ENCODE data around the gene U2AF1L4. TPM values are rescaled to one million over a fixed set of nuclear protein-coding genes. Genes with fewer than 3 reads are reported as not detected.

Gene U2AF1L4
- total RNA-seq, 2 experiments from 2014 or later = 16.1 to 35.2 TPM

- Histone ChIP-seq H3K27ac (ENCODE audit: low read depth, low read length, poor library complexity, severe bottlenecking) (peak within 1 kb of the TSS; percentile 37), H3K4me3 (ENCODE audit: low read depth, low read length, poor library complexity, severe bottlenecking) (peak within 1 kb of the TSS; percentile 78), H3K9me3 (ENCODE audit: low read length) (no peaks in the 10 kb centered on the region), H3K79me2 (ENCODE audit: insufficient read depth, low read depth, low read length) (peaks cover 14% of the 10 kb centered on the region; the same call in 1 of the 2 replicates), H2AFZ (ENCODE audit: low read length) (peak within 1 kb of the TSS; percentile 83; the same call in 1 of the 2 replicates), H3K4me2 (ENCODE audit: low read length) (peak within 1 kb of the TSS; percentile 86), H4K20me1 (ENCODE audit: insufficient read depth, low read length) (no peaks in the 10 kb centered on the region), H3K4me1 (ENCODE audit: insufficient read depth, low read length, poor library complexity, severe bottlenecking) (peaks cover 36% of the 10 kb centered on the region), H3K36me3 (ENCODE audit: insufficient read depth, low read length) (no peaks in the 10 kb centered on the region; the same call in 1 of the 2 replicates), H3K9me2 (ENCODE audit: insufficient read depth, low read length) (no peaks in the 10 kb centered on the region)
- ChIA-PET CTCF (ENCODE audit: unreplicated experiment) (interaction anchor here (0.5 kb wide), 1 partner anchor 482 kb away, joined by 8 read pairs; no protein-coding TSS in a partner anchor), POLR2A (interaction anchor here (0.6 to 1.6 kb wide), 7 partner anchors 23 to 305 kb away, joined by 3 to 6 read pairs (median 4); partner anchors contain the start of genes ALKBH6 and COX6B1)
- TF ChIP-seq, protein P1, sequence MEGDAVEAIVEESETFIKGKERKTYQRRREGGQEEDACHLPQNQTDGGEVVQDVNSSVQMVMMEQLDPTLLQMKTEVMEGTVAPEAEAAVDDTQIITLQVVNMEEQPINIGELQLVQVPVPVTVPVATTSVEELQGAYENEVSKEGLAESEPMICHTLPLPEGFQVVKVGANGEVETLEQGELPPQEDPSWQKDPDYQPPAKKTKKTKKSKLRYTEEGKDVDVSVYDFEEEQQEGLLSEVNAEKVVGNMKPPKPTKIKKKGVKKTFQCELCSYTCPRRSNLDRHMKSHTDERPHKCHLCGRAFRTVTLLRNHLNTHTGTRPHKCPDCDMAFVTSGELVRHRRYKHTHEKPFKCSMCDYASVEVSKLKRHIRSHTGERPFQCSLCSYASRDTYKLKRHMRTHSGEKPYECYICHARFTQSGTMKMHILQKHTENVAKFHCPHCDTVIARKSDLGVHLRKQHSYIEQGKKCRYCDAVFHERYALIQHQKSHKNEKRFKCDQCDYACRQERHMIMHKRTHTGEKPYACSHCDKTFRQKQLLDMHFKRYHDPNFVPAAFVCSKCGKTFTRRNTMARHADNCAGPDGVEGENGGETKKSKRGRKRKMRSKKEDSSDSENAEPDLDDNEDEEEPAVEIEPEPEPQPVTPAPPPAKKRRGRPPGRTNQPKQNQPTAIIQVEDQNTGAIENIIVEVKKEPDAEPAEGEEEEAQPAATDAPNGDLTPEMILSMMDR (conservative IDR thresholded peaks at IDR 0.05; ENCODE audit: low read length) = no peak
- TF ChIP-seq EZH2phosphoT487 (IDR thresholded peaks at IDR 0.05; ENCODE audit: borderline replicate concordance, low read depth, low read length) = no peak
- intact Hi-C loops (cut with micrococcal nuclease; ENCODE audit: unreplicated experiment) = loop anchor here (1.0 to 10.0 kb wide), 3 partner anchors 9 to 1314 kb away; partner anchors contain the start of genes ARHGAP33 and HSPB6
- peak; percentile 99 for DNase-seq (ENCODE audit: low spot score)
- BruUV-seq (replicated peaks) = no TSS peak
These were observed 3.1 kb upstream of the U2AF1L4 start, which contains the start of gene LIN37 for GRCh38 chr19:35748106-35749020. LIN37 (plus strand) TSS chr19:35748576; CDS start chr19:35748725, 149 bp downstream.

DNA sequence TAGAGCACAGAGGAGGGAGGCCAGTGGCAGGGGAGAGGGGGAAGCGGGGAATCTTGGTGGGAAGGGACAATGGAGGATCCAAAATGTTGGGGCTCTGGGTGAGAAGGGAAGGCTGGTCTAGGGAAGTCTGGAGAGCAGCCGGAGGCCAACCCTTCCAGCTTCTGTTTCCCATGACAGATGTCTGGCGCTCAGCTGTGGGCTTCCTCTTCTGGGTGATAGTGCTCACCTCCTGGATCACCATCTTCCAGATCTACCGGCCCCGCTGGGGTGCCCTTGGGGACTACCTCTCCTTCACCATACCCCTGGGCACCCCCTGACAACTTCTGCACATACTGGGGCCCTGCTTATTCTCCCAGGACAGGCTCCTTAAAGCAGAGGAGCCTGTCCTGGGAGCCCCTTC lies 1.3 kb upstream of the U2AF1L4 start:
- Histone ChIP-seq H3K9me2 (ENCODE audit: insufficient read depth, low read length) (no peaks in the 10 kb centered on the region), H3K4me1 (ENCODE audit: insufficient read depth, low read length, poor library complexity, severe bottlenecking) (peaks cover 52% of the 10 kb centered on the region), H3K36me3 (ENCODE audit: insufficient read depth, low read length) (no peaks in the 10 kb centered on the region; the same call in 1 of the 2 replicates), H3K4me2 (ENCODE audit: low read length) (peak overlapping the region; percentile 86), H3K9me3 (ENCODE audit: low read length) (no peaks in the 10 kb centered on the region), H4K20me1 (ENCODE audit: insufficient read depth, low read length) (no peaks in the 10 kb centered on the region), H2AFZ (ENCODE audit: low read length) (no peak overlapping the region), H3K4me3 (ENCODE audit: low read depth, low read length, poor library complexity, severe bottlenecking) (peak overlapping the region; percentile 78), H3K27ac (ENCODE audit: low read depth, low read length, poor library complexity, severe bottlenecking) (peak overlapping the region; percentile 86), H3K79me2 (ENCODE audit: insufficient read depth, low read depth, low read length) (peaks cover 14% of the 10 kb centered on the region; the same call in 1 of the 2 replicates)
- DNase-seq (ENCODE audit: low spot score) = no peak
- BruUV-seq (replicated peaks) = no TSS peak
- intact Hi-C loops (cut with micrococcal nuclease; ENCODE audit: unreplicated experiment) = loop anchor here (10.0 kb wide), 1 partner anchor 1312 kb away; no protein-coding TSS in a partner anchor
- ChIA-PET CTCF (ENCODE audit: unreplicated experiment) (no interaction called here), POLR2A (interaction anchor here (0.7 to 1.0 kb wide), 2 partner anchors 12 to 257 kb away, joined by 3 to 6 read pairs; no protein-coding TSS in a partner anchor)
- no peak for TF ChIP-seq EZH2phosphoT487 (IDR thresholded peaks at IDR 0.05; ENCODE audit: borderline replicate concordance, low read depth, low read length)
- TF ChIP-seq, protein P1 (conservative IDR thresholded peaks at IDR 0.05; ENCODE audit: low read length) = no peak

Data from OCI-LY7 (cell line).